ENCODE data around the gene DAPP1.
"Not testable (repeated sequence)": the region's sequence is repeated elsewhere in the genome, so short reads cannot be mapped to it uniquely, and the experiment has no call there.

Gene DAPP1

DNA sequence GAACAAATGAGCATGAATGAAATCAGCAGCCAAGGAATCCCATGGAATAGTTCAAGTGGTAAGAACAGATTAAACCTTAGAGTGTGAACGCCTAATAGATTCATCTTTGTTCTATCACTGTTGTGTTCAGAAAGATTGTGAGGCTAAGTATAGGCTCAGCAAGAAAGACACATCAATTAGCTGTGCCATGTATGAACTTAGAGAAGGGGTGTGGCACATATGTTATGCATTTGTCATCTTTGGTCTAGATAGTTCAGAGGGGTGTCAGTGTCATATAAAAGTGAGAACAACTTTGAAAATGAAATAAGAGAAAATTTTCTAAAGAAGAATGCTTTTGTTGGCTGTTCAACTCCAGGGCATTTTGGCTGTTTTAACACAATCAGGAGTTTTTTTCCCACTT lies 9.4 kb downstream of the DAPP1 start:
- H3K4me3 ChIP-seq (ENCODE audit: low read length), result no peak overlapping the region
- H3K4me1 ChIP-seq (ENCODE audit: control insufficient read depth, low read depth, low read length), result no peaks in the 10 kb centered on the region
- no peak overlapping the region for H3K27ac ChIP-seq (ENCODE audit: low read length)
- no peaks in the 10 kb centered on the region for H3K27me3 ChIP-seq (ENCODE audit: control insufficient read depth, insufficient read depth, low read length)
- H3K9me3 ChIP-seq (ENCODE audit: control insufficient read depth, low read depth, low read length), result no peaks in the 10 kb centered on the region
- H3K36me3 ChIP-seq (ENCODE audit: control insufficient read depth, low read depth, low read length), result no peaks in the 10 kb centered on the region
- H3K9ac ChIP-seq (ENCODE audit: low read length), result no peak overlapping the region

DNA sequence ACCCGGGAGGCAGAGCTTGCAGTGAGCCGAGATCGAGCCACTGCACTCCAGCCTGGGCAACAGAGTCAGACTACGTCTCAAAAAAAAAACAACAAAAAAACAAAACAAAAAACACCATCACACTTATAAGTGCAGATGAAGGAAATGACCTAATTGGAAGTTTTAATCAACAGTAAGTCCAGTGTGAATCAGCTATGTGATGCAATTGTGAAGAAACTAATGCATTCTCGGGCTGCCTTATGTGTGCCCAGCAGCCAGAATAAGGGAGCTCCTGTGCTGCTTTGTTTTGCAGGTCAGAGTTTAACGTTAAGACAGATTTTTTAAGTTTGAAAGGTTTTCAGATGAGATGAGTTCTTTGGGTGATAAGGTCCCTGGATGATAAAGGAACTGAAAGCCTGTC lies 10.8 kb downstream of the DAPP1 start:
- Histone ChIP-seq H3K4me1 (ENCODE audit: control insufficient read depth, low read depth, low read length) (no peaks in the 10 kb centered on the region), H3K9ac (ENCODE audit: low read length) (no peak overlapping the region), H3K27ac (ENCODE audit: low read length) (no peak overlapping the region), H3K4me3 (ENCODE audit: low read length) (no peak overlapping the region), H3K36me3 (ENCODE audit: control insufficient read depth, low read depth, low read length) (no peaks in the 10 kb centered on the region), H3K9me3 (ENCODE audit: control insufficient read depth, low read depth, low read length) (no peaks in the 10 kb centered on the region), H3K27me3 (ENCODE audit: control insufficient read depth, insufficient read depth, low read length) (no peaks in the 10 kb centered on the region)

GRCh38 chr4:99827857-99828256 lies 11.2 kb downstream of the DAPP1 start:
- Histone ChIP-seq H3K27me3 (ENCODE audit: control insufficient read depth, insufficient read depth, low read length) (no peaks in the 10 kb centered on the region), H3K9me3 (ENCODE audit: control insufficient read depth, low read depth, low read length) (no peaks in the 10 kb centered on the region), H3K36me3 (ENCODE audit: control insufficient read depth, low read depth, low read length) (no peaks in the 10 kb centered on the region), H3K4me1 (ENCODE audit: control insufficient read depth, low read depth, low read length) (no peaks in the 10 kb centered on the region), H3K27ac (ENCODE audit: low read length) (no peak overlapping the region), H3K4me3 (ENCODE audit: low read length) (no peak overlapping the region), H3K9ac (ENCODE audit: low read length) (no peak overlapping the region)

GRCh38 chr4:99828477-99828876 lies 11.8 kb downstream of the DAPP1 start:
- no peaks in the 10 kb centered on the region for H3K36me3 ChIP-seq (ENCODE audit: control insufficient read depth, low read depth, low read length)
- no peaks in the 10 kb centered on the region for H3K4me1 ChIP-seq (ENCODE audit: control insufficient read depth, low read depth, low read length)
- no peak overlapping the region for H3K27ac ChIP-seq (ENCODE audit: low read length)
- no peak overlapping the region for H3K4me3 ChIP-seq (ENCODE audit: low read length)
- no peaks in the 10 kb centered on the region for H3K9me3 ChIP-seq (ENCODE audit: control insufficient read depth, low read depth, low read length)
- H3K9ac ChIP-seq (ENCODE audit: low read length), result no peak overlapping the region
- no peaks in the 10 kb centered on the region for H3K27me3 ChIP-seq (ENCODE audit: control insufficient read depth, insufficient read depth, low read length)

DNA sequence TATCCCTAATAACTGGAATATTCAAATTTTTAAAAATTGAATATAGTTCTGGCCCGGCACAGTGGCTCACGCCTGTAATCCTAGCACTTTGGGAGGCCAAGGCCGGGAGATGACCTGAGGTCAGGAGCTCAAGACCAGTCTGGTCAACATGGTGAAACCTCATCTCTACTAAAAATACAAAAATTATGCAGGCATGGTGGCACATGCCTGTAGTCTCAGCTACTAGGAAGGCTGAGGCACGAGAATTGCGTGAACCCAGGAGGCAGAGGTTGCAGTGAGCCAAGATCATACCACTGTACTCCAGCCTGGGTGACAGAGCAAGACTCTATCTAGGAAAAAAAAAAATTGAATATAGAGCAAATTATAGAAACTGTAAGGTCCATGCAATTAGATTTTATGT lies 13.4 kb downstream of the DAPP1 start:
- H3K4me3 ChIP-seq (ENCODE audit: low read length); H3K36me3 ChIP-seq (ENCODE audit: control insufficient read depth, low read depth, low read length); H3K4me1 ChIP-seq (ENCODE audit: control insufficient read depth, low read depth, low read length); H3K27ac ChIP-seq (ENCODE audit: low read length); H3K9ac ChIP-seq (ENCODE audit: low read length); H3K9me3 ChIP-seq (ENCODE audit: control insufficient read depth, low read depth, low read length); H3K27me3 ChIP-seq (ENCODE audit: control insufficient read depth, insufficient read depth, low read length): not testable (repeated sequence)

GRCh38 chr4:99832321-99832720 lies 15.7 kb downstream of the DAPP1 start:
- Histone ChIP-seq H3K27me3 (ENCODE audit: control insufficient read depth, insufficient read depth, low read length) (no peaks in the 10 kb centered on the region), H3K9me3 (ENCODE audit: control insufficient read depth, low read depth, low read length) (no peaks in the 10 kb centered on the region), H3K4me1 (ENCODE audit: control insufficient read depth, low read depth, low read length) (no peaks in the 10 kb centered on the region), H3K4me3 (ENCODE audit: low read length) (no peak overlapping the region), H3K36me3 (ENCODE audit: control insufficient read depth, low read depth, low read length) (no peaks in the 10 kb centered on the region), H3K27ac (ENCODE audit: low read length) (no peak overlapping the region), H3K9ac (ENCODE audit: low read length) (no peak overlapping the region)

- no peaks in the 10 kb centered on the region for H3K4me1 ChIP-seq (ENCODE audit: control insufficient read depth, low read depth, low read length)
- H3K27ac ChIP-seq (ENCODE audit: low read length), result no peak overlapping the region
- H3K9ac ChIP-seq (ENCODE audit: low read length), result no peak overlapping the region
- no peaks in the 10 kb centered on the region for H3K27me3 ChIP-seq (ENCODE audit: control insufficient read depth, insufficient read depth, low read length)
- H3K9me3 ChIP-seq (ENCODE audit: control insufficient read depth, low read depth, low read length), result no peaks in the 10 kb centered on the region
- H3K36me3 ChIP-seq (ENCODE audit: control insufficient read depth, low read depth, low read length), result no peaks in the 10 kb centered on the region
- no peak overlapping the region for H3K4me3 ChIP-seq (ENCODE audit: low read length)
Measured at GRCh38 chr4:99832758-99833157, 16.1 kb downstream of the DAPP1 start.

DNA sequence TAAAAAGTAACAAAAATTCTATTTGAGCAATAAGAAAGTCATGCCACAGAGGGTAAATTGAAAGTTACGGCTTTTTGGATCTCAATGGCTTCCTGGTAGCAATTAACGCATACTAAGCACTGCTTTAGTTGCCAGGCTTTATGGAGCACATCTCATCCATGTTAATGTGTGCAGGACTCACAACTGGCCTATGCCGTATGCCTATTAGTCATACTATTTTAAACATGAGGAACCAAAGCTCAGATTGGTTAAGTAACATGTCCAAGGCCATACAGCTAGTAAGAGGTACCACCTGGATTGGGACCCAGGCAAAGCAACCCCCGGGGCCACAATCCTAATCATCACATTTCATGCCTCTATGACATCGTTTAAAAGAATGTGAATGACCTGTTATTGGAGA lies 17.1 kb downstream of the DAPP1 start:
- H3K27me3 ChIP-seq (ENCODE audit: control insufficient read depth, insufficient read depth, low read length), result no peaks in the 10 kb centered on the region
- no peak overlapping the region for H3K27ac ChIP-seq (ENCODE audit: low read length)
- H3K4me1 ChIP-seq (ENCODE audit: control insufficient read depth, low read depth, low read length), result no peaks in the 10 kb centered on the region
- H3K9ac ChIP-seq (ENCODE audit: low read length), result no peak overlapping the region
- no peaks in the 10 kb centered on the region for H3K9me3 ChIP-seq (ENCODE audit: control insufficient read depth, low read depth, low read length)
- H3K4me3 ChIP-seq (ENCODE audit: low read length), result no peak overlapping the region
- H3K36me3 ChIP-seq (ENCODE audit: control insufficient read depth, low read depth, low read length), result no peaks in the 10 kb centered on the region

DNA sequence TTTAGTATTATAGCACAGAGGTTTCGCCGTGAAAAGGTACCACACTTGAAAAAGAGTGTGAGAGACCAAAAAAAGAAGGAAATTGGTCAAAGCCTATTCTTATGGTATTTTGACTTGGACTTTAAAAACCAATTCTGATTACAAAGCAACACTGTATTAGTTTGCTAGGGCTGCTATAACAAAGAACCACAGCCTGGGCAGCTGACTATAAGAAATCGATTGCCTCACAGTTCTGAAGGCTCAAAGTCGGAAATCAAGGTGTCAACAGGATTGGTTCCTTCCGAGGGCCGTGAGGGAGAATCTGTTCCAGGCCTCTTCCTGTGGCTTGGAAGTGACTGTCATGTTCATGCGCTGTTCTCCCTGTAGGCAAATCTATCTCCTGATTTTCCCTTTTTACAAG lies 17.9 kb downstream of the DAPP1 start:
- no peaks in the 10 kb centered on the region for H3K27me3 ChIP-seq (ENCODE audit: control insufficient read depth, insufficient read depth, low read length)
- H3K36me3 ChIP-seq (ENCODE audit: control insufficient read depth, low read depth, low read length), result no peaks in the 10 kb centered on the region
- H3K27ac ChIP-seq (ENCODE audit: low read length), result no peak overlapping the region
- no peak overlapping the region for H3K4me3 ChIP-seq (ENCODE audit: low read length)
- H3K9me3 ChIP-seq (ENCODE audit: control insufficient read depth, low read depth, low read length), result no peaks in the 10 kb centered on the region
- no peaks in the 10 kb centered on the region for H3K4me1 ChIP-seq (ENCODE audit: control insufficient read depth, low read depth, low read length)
- no peak overlapping the region for H3K9ac ChIP-seq (ENCODE audit: low read length)

DNA sequence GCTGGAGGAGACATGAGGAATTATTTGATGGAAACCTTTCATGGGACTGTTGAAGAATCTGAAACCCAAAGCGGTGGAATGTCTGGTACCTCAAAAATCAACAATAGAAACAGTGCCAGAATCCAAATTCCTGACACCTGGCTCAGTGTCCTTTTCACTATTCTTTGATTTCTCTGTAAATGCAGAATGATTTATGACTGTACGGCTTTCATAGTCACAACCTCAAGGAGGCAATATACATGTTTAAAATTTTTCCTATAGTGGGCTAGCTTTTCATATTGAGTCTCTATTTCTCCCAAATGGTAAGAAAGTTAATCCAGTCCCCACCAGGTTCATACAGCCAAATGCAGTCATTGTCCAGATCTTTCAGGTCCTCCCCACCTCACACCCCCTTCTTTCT lies 19.3 kb downstream of the DAPP1 start:
- Histone ChIP-seq H3K9ac (ENCODE audit: low read length) (no peak overlapping the region), H3K4me3 (ENCODE audit: low read length) (no peak overlapping the region), H3K9me3 (ENCODE audit: control insufficient read depth, low read depth, low read length) (no peaks in the 10 kb centered on the region), H3K4me1 (ENCODE audit: control insufficient read depth, low read depth, low read length) (no peaks in the 10 kb centered on the region), H3K36me3 (ENCODE audit: control insufficient read depth, low read depth, low read length) (no peaks in the 10 kb centered on the region), H3K27me3 (ENCODE audit: control insufficient read depth, insufficient read depth, low read length) (no peaks in the 10 kb centered on the region), H3K27ac (ENCODE audit: low read length) (no peak overlapping the region)

DNA sequence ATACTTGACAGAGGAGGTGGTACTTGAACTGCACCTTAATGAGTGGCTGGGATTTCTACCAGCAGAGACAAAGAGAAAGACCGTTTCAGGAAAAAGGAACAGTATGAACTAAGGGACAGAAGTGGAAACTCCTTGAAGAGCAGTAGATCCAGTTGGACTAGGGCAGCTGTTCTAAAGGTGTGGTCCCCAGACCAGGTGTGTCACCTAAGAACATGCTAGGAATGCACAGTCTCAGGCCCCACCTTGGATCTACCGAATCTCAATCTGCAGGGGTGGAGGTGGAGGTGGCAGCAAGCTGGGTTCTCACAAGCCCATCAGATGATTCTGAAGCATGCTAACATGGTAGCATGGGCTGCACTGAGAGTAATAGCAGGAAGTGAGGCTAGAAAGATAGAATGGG lies 22.3 kb downstream of the DAPP1 start:
- H3K9me3 ChIP-seq (ENCODE audit: control insufficient read depth, low read depth, low read length), result no peaks in the 10 kb centered on the region
- H3K36me3 ChIP-seq (ENCODE audit: control insufficient read depth, low read depth, low read length), result no peaks in the 10 kb centered on the region
- H3K4me3 ChIP-seq (ENCODE audit: low read length), result no peak overlapping the region
- no peak overlapping the region for H3K27ac ChIP-seq (ENCODE audit: low read length)
- H3K4me1 ChIP-seq (ENCODE audit: control insufficient read depth, low read depth, low read length), result no peaks in the 10 kb centered on the region
- no peak overlapping the region for H3K9ac ChIP-seq (ENCODE audit: low read length)
- H3K27me3 ChIP-seq (ENCODE audit: control insufficient read depth, insufficient read depth, low read length), result no peaks in the 10 kb centered on the region

- H3K9ac ChIP-seq (ENCODE audit: low read length), result no peak overlapping the region
- H3K27ac ChIP-seq (ENCODE audit: low read length), result no peak overlapping the region
- no peaks in the 10 kb centered on the region for H3K4me1 ChIP-seq (ENCODE audit: control insufficient read depth, low read depth, low read length)
- no peak overlapping the region for H3K4me3 ChIP-seq (ENCODE audit: low read length)
- H3K36me3 ChIP-seq (ENCODE audit: control insufficient read depth, low read depth, low read length), result no peaks in the 10 kb centered on the region
- no peaks in the 10 kb centered on the region for H3K9me3 ChIP-seq (ENCODE audit: control insufficient read depth, low read depth, low read length)
- no peaks in the 10 kb centered on the region for H3K27me3 ChIP-seq (ENCODE audit: control insufficient read depth, insufficient read depth, low read length)
Measured at GRCh38 chr4:99841129-99841528, 24.5 kb downstream of the DAPP1 start.

GRCh38 chr4:99843413-99843812 lies 26.8 kb downstream of the DAPP1 start:
- Histone ChIP-seq H3K9ac (ENCODE audit: low read length) (no peak overlapping the region), H3K36me3 (ENCODE audit: control insufficient read depth, low read depth, low read length) (no peaks in the 10 kb centered on the region), H3K4me1 (ENCODE audit: control insufficient read depth, low read depth, low read length) (no peaks in the 10 kb centered on the region), H3K27ac (ENCODE audit: low read length) (no peak overlapping the region), H3K27me3 (ENCODE audit: control insufficient read depth, insufficient read depth, low read length) (no peaks in the 10 kb centered on the region), H3K4me3 (ENCODE audit: low read length) (no peak overlapping the region), H3K9me3 (ENCODE audit: control insufficient read depth, low read depth, low read length) (no peaks in the 10 kb centered on the region)

Data from iPS-18a (cell line).